GM21786 (cell line): ENCODE data around the gene KPNA5.

Experiments
- ATAC-seq: cut with Tn5 transposase; IDR thresholded peaks from one replicate; pipeline ENCODE4 v1.9.1; 2021; ENCODE audit not compliant: unreplicated experiment

KPNA5 gene

DNA sequence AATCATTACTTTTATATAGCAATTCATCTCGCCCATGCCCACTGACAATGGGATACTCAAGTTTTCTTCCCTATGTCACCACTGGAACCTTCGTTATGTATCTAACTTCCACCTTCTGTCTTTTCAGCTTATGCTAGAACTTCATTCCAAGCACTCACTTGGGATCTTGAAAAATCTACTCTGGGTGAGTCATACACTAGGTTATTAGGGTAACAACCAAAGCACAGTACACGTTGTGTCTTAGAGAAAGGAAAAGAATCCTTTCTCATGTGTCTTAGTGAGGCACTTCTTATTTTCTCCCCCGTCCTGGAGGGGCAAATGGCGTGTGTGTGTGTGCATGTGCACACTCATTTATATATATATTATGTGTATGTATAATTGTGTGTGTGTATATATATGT is 102.8 kb downstream of the KPNA5 start:
- no peak for ATAC-seq
